ENCODE measurements around the gene MAGEF1.

DNA sequence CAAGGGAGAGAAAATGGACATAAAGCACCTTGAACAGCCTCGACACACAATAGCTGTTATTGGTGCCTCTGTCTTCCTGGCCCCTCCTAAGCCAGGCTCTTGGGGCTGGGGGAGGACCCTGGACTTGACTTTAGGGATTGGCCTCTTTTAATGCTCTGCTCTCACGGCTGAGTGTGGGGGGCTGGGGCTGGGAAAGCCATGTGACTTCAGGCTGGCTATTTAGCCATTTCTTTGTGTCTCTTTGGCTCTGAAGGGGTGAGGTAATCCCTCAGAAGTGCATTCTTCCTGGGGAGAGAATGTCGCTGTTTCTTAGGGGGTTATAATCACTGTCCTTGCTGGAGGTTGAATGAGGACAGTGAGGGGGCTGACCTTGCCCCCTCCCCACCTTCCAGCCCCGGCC, 26.2 kb downstream of the MAGEF1 start:
- TF ChIP-seq, protein P1, sequence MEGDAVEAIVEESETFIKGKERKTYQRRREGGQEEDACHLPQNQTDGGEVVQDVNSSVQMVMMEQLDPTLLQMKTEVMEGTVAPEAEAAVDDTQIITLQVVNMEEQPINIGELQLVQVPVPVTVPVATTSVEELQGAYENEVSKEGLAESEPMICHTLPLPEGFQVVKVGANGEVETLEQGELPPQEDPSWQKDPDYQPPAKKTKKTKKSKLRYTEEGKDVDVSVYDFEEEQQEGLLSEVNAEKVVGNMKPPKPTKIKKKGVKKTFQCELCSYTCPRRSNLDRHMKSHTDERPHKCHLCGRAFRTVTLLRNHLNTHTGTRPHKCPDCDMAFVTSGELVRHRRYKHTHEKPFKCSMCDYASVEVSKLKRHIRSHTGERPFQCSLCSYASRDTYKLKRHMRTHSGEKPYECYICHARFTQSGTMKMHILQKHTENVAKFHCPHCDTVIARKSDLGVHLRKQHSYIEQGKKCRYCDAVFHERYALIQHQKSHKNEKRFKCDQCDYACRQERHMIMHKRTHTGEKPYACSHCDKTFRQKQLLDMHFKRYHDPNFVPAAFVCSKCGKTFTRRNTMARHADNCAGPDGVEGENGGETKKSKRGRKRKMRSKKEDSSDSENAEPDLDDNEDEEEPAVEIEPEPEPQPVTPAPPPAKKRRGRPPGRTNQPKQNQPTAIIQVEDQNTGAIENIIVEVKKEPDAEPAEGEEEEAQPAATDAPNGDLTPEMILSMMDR (IDR thresholded peaks at IDR 0.05; ENCODE audit: low read depth, low read length): no peak
- no peak for TF ChIP-seq EZH2phosphoT487 (IDR thresholded peaks at IDR 0.05; ENCODE audit: low read depth)

Measured in OCI-LY3 (cell line).